CD4-positive, alpha-beta T cell treated with Interleukin-10 for 1 hour (primary cell): ENCODE results near the gene HSD17B13.
"Not testable (repeated sequence)": the region's sequence is repeated elsewhere in the genome, so short reads cannot be mapped to it uniquely, and the experiment has no call there.

ENCODE experiments used
- DNase-seq: peaks from one replicate; pipeline ENCODE4 v3.0.0-alpha.2; 2020

The HSD17B13 gene

GRCh38 chr4:87315000-87315399 lies 7.7 kb downstream of the HSD17B13 start:
- DNase-seq: not testable (repeated sequence)

- DNase-seq: no peak
Observed at GRCh38 chr4:87313756-87314155, 8.9 kb downstream of the HSD17B13 start.

- DNase-seq: no peak
Observed at GRCh38 chr4:87311684-87312083, 11.0 kb downstream of the HSD17B13 start.

DNA sequence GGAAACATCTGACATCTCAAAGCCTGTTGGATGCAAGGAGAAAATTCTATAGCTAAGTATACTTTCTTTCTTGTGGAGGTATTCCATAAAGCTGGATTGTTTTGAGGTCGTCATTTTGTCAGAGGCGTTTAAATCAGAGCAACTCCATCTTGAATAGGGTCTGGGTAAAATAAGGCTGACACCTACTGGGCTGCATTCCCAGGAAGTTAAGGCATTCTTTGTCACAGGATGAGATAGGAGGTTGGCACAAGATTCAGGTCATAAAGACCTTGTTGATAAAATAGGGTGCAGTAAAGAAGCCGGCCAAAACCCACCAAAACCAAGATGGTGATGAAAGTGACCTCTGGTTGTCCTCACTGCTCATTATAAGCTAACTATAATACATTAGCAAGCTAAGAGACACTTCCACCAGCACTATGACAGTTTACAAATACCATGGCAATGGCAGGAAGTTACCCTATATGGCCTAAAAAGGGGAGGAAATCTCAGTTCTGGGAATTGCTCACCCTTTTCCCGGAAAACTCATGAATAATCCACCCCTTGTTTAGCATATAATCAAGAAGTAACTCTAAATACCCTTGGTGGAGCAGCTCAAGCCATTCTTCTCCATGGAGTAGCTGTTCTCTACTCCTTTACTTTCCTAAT lies 11.9 kb downstream of the HSD17B13 start:
- DNase-seq: no peak

DNA sequence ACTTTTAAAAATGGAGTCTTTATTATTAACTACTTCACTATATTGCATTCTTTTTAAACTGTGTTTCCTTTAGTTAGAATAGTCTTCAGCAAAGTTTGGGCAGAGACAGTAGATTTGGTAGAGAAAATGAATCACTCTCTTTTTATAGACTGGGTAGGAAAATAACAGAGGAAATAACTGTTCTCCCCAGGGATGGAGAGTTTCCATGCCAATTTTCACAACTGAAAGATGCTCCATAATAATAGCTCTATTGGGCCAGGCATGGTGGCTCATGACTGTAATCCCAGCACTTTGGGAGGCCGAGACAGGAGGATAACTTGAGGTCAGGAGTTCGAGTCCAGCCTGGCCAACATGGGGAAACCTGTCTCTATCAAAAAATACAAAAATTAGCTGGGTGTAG lies 13.1 kb downstream of the HSD17B13 start:
- no peak for DNase-seq

- DNase-seq: no peak
Observed at GRCh38 chr4:87306056-87306455, 16.6 kb downstream of the HSD17B13 start.

DNA sequence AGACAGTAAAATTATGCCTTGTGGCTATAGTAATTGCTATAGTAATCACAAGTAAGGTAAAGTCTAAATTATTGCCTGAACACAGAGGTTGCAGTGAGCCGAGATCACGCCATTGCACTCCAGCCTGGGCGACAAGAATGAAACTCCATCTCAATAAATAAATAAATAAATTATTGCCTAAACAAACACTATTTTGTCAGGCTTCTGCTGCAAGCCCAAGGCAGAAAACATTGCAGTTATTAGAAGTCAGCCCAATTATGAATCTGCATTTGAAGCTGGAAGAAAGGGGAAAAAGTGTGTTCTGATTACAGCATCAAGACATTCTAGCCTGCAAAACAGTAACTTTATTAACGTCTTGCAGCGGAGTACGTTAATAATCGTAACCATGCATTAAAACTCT lies 17.1 kb downstream of the HSD17B13 start:
- no peak for DNase-seq

DNA sequence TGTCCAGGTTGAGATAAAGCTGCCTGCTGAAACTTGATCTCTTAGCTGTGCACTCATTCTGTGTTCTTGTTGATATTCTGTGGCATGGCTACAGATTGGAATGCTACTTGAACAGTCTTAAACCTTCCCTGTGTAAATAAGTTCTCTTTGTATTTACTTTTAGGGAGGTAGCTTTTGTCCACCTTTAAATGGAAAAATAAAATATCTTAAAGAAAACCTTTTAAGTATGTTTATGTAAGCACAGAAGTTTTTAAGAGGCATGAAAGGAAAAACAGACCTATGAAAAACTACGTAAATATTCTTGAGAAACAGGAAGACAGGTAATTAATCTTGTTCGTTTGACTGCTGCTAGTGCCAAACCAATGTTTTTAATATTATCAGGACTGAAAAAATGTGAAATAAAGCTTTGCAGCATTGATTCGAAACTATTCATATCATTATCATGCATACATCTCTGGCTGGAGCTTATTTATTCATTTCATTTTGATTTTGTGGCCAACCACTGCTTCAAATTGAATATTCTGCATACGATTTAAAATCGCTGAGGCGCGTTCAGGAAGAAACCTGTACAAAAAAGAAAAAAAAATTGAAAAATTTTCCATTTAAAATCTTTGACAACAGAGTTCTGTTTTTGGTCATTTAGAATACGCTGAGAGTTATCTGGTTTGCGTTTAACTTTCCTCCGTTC lies 17.8 kb downstream of the HSD17B13 start:
- no peak for DNase-seq

DNA sequence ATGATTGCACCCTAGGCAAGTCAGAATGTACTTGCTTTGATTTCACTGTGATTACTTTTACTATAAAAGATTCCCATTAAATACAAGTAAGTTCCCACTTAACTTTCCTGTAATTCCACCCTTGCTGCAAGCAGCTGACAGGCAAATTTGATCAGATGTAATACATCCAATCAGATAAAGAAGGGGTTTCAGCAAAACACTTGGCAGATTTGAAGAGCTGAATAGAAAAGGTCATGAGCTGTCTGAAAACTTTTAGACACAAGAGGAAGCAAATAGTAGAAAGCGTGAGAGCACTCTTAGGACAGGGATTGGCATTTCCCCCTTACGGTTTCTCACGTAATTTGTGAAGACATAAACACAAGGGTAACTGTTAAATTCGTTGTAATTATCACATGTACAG lies 22.8 kb downstream of the HSD17B13 start:
- no peak for DNase-seq

GRCh38 chr4:87298362-87298761 lies 24.3 kb downstream of the HSD17B13 start:
- no peak for DNase-seq

DNA sequence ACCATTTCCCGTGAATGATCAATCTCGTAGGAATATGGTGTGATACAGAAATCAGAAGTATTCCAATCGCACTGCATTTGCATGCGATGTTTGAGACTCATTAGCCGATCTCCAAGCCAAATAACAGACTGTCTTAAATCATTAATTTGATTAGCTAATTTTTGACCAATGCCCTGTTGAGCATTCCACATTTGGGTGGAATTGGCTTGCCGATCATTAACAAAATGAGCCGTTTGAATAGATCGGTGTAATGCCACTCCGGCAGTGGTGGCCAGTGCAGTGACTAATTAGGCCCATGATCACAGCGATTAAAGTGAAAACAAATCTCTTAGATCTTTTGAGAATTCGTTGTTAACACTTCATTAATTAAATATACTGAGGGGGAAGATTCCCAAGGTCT lies 27.8 kb downstream of the HSD17B13 start:
- DNase-seq: not testable (repeated sequence)

GRCh38 chr4:87293889-87294288 lies 28.8 kb downstream of the HSD17B13 start:
- DNase-seq: not testable (repeated sequence)

- DNase-seq: no peak
Observed at GRCh38 chr4:87286970-87287369, 35.7 kb downstream of the HSD17B13 start.

- not testable (repeated sequence) for DNase-seq
Observed at GRCh38 chr4:87284268-87284667, 38.4 kb downstream of the HSD17B13 start.

DNA sequence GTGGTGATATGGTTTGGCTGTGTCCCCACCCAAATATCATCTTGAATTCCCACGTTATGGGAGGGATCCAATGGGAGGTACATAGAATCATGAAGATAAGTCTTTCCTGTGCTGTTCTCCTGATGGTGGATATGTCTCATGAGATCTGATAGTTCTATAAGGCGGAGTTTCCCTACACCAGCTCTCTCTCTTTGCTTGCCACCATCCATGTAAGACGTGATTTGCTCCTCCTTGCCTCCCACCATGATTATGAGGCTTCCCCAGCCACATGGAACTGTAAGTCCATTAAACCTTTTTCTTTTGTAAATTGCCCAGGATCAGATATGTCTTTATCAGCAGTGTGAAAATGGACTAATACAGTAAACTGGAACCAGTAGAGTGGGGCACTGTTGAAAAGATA lies 39.5 kb downstream of the HSD17B13 start:
- no peak for DNase-seq

GRCh38 chr4:87281603-87282002 lies 41.1 kb downstream of the HSD17B13 start:
- no peak for DNase-seq

GRCh38 chr4:87278335-87278794 lies 44.3 kb downstream of the HSD17B13 start:
- DNase-seq: no peak

DNA sequence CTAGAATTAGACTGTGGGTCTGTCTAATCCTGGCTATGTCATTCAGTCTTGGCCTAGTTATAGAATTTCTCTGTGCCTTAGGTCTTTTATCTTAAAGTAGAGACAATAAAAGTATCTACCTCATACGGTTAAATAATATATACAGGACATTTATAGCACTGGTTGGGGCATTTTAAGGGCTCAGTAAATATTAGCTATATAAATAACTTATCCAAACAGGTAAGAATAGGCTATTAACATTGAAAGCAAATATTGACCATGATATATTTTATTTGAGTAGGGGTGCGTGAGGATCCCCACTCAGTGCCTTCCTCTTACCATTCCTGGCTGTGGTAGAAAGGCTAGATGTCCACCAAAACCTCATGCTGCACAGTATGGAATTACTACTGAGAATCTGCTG lies 47.4 kb downstream of the HSD17B13 start:
- DNase-seq: no peak

DNA sequence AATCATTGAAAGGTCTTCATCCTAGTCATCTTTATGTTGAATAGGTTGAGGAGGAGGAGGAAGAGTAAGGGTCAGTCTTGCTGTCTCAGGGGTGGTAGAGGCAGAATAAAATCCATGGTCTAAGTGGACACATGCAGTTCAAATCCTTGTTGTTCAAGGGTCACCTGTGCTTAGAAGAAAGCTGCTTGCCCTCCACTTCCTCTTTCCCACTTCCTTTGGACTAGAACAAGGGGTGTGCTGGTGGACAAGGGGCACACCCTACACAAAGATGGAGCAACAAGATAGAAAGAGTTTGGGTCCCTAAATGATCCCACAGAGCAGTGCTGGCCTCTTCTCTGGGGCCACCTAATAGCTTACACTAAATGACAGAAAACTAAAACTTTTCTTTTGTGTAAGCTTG lies 47.9 kb downstream of the HSD17B13 start:
- DNase-seq: no peak

GRCh38 chr4:87274327-87274726 lies 48.4 kb downstream of the HSD17B13 start:
- no peak for DNase-seq

GRCh38 chr4:87270825-87271224 lies 51.9 kb downstream of the HSD17B13 start:
- DNase-seq: no peak

- no peak for DNase-seq
Observed at GRCh38 chr4:87270144-87270543, 52.5 kb downstream of the HSD17B13 start.

- DNase-seq: no peak
Observed at GRCh38 chr4:87268411-87268810, 54.3 kb downstream of the HSD17B13 start.

- DNase-seq: no peak
Observed at GRCh38 chr4:87266986-87267385, 55.7 kb downstream of the HSD17B13 start.

DNA sequence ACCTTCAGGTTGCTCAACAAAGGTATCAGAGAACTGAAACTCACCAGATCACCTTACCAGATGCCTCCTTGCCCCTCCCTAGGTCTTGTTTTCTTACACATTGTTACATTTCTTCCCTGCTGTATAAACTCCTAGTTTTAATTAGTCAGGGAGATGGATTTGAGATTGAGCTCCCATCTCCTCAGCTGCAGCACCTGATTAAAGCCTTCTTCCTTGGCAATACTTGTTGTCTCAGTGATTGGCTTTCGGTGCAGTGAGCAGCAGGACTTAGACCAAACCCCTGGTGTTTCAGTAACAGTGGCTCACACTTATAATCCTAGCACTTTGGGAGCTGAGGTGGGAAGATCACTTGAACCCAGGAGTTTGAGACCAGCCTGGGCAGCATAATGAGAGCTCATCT lies 59.8 kb downstream of the HSD17B13 start:
- no peak for DNase-seq
